Kidney (tissue), 14 donors: Measurements from ENCODE around the gene OAF. TPM values are rescaled to one million over a fixed set of nuclear protein-coding genes. Genes with fewer than 3 reads are reported as not detected.

ENCODE experiments used
- DNase-seq, 5 donors: peaks; one replicate each; pipeline ENCODE4 v3.0.0-alpha.2; 2013 to 2020
- FAIRE-seq: peaks from 2 replicates; lab custom pipeline; 2012; peaks lifted over from hg19 to GRCh38; lab: Jason Lieb, UNC
- H3K27ac ChIP-seq, 2 donors: one replicate each; pipeline ENCODE4 v1.7.0; 2013; ENCODE audit warnings: low read depth in 2 of 2, low read length in 2 of 2, inconsistent platforms in 1 of 2
- H3K27me3 ChIP-seq: one replicate; pipeline ENCODE4 v1.7.1; 2013; ENCODE audit warnings: low read length, inconsistent platforms; ENCODE audit not compliant: control insufficient read depth, insufficient read depth
- H3K36me3 ChIP-seq, 3 donors: one replicate each; pipeline versions ENCODE4 v1.7.0 to v1.7.1; 2013; ENCODE audit warnings: low read length in 3 of 3, control low read depth in 1 of 3, inconsistent platforms in 1 of 3; ENCODE audit not compliant: insufficient read depth in 3 of 3, control insufficient read depth in 2 of 3
- H3K4me1 ChIP-seq, 3 donors: one replicate each; pipeline versions ENCODE4 v1.7.0 to v1.7.1; 2013; ENCODE audit warnings: low read length in 3 of 3, inconsistent platforms in 1 of 3, low read depth in 1 of 3; ENCODE audit not compliant: control insufficient read depth in 2 of 3, insufficient read depth in 2 of 3
- H3K4me3 ChIP-seq, 3 donors: one replicate each; pipeline versions ENCODE4 v1.7.0 to v1.8.1; 2013; ENCODE audit warnings: low read length in 3 of 3, control low read depth in 1 of 3, inconsistent platforms in 1 of 3
- H3K9ac ChIP-seq, 3 donors: one replicate each; pipeline versions ENCODE4 v1.7.0 to v1.7.1; 2013; ENCODE audit warnings: low read length in 3 of 3, control low read depth in 1 of 3, inconsistent platforms in 1 of 3
- H3K9me3 ChIP-seq, 3 donors: one replicate each; pipeline versions ENCODE4 v1.7.0 to v1.7.1; 2013; ENCODE audit warnings: low read length in 3 of 3, control low read depth in 1 of 3, inconsistent platforms in 1 of 3; ENCODE audit not compliant: control insufficient read depth in 2 of 3, insufficient read depth in 1 of 3
- intact Hi-C: fragments of 100-400 bp; cut with DNase I; formaldehyde crosslinking; loops from one replicate; pipeline ENCODE4 v1.11.1; 2022
- polyA plus RNA-seq: library from polyadenylated mRNA; stranded (reverse); fragments of 350-450 nt; fragmentation: Illumina TruSeq; extraction: RNeasy Lipid Tissue Mini Kit (QIAGEN cat#74804); gene quantifications from one replicate; pipeline ENCODE4 v1.2.3, GENCODE V29; 2014; ENCODE audit warnings: low read depth, low replicate concordance; ENCODE audit not compliant: insufficient read depth
- total RNA-seq: library from RNA; stranded (reverse); fragmentation: NEBNext Ultra II Directional; extraction: Animal tissue kit (Norgen Biotek cat#: 25700); gene quantifications from one replicate; pipeline ENCODE4 v1.2.1, GENCODE V29; 2021
- TF ChIP-seq, protein P1 (sequence below): IDR thresholded peaks from 3 replicates; pipeline ENCODE4 v1.5.1; 2012; ENCODE audit warnings: mild to moderate bottlenecking, moderate library complexity, borderline replicate concordance; ENCODE audit not compliant: insufficient read depth; ENCODE audit errors: extremely low read depth
- donor health status: control.
- donor health status: control.
- donor health status: control.
- donor health status: control.
- donor health status: control.
- donor health status: DM: yes; HTN: yes; CAD: no.
- donor health status: Normal renal cell carcinoma (clear cell type).

The OAF gene
- total and polyA plus RNA-seq, 2 donors from 2014 or later = 48.2 to 78.1 TPM

DNA sequence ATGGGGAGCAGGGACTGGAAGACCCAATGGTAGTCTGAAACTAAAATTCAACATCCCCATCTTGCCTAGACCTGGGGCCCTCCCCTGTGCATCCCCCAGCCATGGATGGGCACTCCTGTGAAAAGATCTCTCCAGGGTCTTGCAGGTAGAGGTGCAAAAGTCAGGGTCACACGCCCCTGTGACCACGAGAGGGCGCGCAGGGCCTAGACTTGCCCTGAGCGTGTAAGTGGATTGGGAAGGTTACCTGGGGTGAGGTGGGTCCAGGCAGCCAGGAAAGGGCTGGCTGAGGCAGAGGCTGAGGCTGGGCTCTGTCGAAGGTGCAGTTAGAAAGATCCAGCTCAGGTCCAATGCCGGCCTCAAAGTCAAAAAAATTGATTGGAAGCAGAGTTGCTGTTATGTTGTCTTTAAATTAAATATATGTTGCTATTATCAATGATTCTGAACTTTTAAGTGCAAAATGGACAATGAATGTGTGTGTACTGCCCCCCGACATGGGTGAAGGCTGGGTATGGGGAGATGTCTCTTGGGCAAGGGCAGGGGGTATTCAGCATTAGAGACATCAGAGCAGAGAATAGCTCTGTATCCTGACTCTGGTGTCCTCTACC lies 24.3 kb downstream of the OAF start:
- peak; percentile 79 to 85 (median 81) for DNase-seq

DNA sequence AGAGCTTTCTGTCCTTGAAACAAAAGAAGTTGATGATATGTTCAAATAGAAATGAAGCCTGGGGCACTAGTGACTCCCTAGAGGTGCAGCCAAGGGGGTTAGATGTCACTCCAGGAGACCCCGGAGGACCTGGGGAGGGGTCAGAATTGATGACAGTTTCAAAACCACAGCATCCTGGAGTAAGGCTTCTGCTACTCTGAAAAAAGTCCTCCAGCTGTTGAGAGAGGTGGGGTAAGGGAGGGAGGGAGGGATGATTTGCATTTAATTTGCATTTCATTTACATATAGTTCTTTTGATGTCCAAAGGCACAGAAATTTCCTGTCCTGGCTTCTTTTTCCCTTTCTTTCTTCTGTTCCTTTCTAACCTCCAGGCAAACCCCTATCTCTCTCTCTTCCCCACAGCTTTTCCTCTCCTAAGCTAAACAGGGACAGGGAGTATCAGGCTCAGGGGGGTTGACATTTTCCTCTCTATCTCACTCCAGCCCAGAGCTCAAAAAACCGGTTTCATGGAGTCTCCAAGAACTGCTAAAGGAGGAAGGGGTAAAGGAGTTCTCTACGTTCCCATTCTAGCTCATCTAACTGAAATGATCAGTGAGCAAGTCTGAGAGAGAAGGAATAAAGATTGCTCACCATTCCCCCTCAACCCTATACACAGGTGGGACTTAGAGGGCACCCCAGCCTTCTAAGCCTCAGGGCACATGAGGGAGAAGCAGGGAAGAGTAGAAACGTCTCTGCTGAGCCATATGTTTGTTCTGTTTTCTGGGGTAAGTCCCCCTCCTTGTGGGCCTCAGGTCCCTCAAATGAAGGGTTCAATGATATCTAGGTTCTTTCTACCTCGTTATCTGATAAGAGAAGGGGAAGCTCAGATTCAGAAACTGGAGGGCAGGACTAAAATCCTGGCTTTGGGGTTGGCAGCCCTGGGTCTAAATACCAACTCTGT lies 25.6 kb downstream of the OAF start:
- Histone ChIP-seq H3K4me3 (no peak overlapping the region), H3K9ac (no peak overlapping the region), H3K4me1 (no peaks in the 10 kb centered on the region), H3K27me3 (peaks cover 4% of the 10 kb centered on the region), H3K36me3 (no peaks in the 10 kb centered on the region), H3K27ac (no peak overlapping the region), H3K9me3 (no peaks in the 10 kb centered on the region)
- DNase-seq = no peak
- TF ChIP-seq, protein P1, sequence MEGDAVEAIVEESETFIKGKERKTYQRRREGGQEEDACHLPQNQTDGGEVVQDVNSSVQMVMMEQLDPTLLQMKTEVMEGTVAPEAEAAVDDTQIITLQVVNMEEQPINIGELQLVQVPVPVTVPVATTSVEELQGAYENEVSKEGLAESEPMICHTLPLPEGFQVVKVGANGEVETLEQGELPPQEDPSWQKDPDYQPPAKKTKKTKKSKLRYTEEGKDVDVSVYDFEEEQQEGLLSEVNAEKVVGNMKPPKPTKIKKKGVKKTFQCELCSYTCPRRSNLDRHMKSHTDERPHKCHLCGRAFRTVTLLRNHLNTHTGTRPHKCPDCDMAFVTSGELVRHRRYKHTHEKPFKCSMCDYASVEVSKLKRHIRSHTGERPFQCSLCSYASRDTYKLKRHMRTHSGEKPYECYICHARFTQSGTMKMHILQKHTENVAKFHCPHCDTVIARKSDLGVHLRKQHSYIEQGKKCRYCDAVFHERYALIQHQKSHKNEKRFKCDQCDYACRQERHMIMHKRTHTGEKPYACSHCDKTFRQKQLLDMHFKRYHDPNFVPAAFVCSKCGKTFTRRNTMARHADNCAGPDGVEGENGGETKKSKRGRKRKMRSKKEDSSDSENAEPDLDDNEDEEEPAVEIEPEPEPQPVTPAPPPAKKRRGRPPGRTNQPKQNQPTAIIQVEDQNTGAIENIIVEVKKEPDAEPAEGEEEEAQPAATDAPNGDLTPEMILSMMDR = no peak
- intact Hi-C loops = no loop called here
- no peak for FAIRE-seq

More for the DNA sequence above, 24.3 kb downstream of the OAF start:
- H3K36me3 ChIP-seq = no peaks in the 10 kb centered on the region
- no peaks in the 10 kb centered on the region for H3K4me1 ChIP-seq
- H3K27ac ChIP-seq = no peak overlapping the region
- TF ChIP-seq, protein P1 = peak; percentile 81
- peaks cover 2% of the 10 kb centered on the region for H3K27me3 ChIP-seq
- intact Hi-C loops = no loop called here
- no peak for FAIRE-seq
- H3K9me3 ChIP-seq = no peaks in the 10 kb centered on the region
- H3K4me3 ChIP-seq = no peak overlapping the region
- H3K9ac ChIP-seq = no peak overlapping the region

DNA sequence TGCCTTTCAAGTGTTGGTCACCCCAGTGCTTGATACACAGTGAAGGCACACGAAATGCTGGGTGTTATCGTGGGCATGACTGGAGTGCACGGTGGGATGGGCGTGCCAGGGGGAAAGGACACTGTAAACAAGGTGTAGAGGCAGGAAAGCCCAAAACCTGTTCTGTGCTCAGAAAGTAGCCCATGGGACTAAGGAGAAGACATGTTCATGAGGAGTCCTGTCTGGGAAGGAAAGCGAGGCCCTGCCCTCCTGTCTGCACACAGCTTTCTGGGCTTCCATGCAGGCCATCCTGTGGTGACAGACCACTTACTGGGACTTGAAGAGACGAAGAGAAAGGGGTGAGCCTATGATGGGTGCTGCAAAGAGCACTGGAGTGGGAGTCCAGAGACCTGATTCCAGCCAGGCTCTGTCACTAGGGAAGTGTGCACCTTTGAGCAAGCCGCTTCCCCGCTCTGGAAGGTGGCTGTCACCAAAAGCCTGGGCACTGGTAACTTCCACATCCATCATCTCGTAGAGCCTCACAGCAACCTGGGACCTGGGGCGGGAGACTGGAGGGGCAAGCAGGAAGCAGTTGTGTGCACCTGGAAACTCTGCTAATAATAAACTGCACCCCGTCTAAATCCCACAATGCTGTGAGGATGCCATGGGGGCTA lies 28.3 kb downstream of the OAF start:
- Histone ChIP-seq H3K4me3 (no peak overlapping the region), H3K4me1 (no peaks in the 10 kb centered on the region), H3K36me3 (no peaks in the 10 kb centered on the region), H3K9me3 (no peaks in the 10 kb centered on the region), H3K27ac (no peak overlapping the region), H3K27me3 (peaks cover 4% of the 10 kb centered on the region), H3K9ac (no peak overlapping the region)
- intact Hi-C loops = no loop called here
- TF ChIP-seq, protein P1 = no peak
- DNase-seq (no peak), FAIRE-seq (no peak)
